Measurements from ENCODE around the gene CLEC2A. TPM values are rescaled to one million over a fixed set of nuclear protein-coding genes. Genes with fewer than 3 reads are reported as not detected.

The CLEC2A gene
- total RNA-seq, 1 experiment from 2014 or later = not detected

DNA sequence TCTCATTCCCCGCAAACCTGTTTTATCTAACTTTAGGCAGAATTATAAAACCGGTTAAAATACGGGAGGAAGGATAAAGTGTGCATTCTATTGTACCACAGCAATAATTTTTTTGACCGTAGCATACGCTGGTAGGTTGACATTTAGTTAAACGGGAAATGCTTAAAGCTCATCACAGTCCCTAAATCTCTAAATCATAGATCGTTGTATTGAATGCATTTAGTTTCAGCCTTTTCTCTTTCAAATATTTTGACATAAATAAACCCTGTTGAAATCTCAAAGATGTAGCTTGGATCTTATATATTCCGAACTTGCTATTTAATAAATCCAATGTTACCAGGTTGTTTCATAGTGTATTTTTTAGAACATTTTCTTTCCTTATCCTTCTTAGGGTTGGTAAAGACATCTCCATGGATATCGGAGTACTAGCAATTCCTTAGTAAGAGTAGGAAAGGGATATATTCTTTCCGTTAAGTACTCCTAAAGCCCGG, 63.8 kb downstream of the CLEC2A start:
- H3K27ac ChIP-seq (ENCODE audit: low read length) = peak overlapping the region; percentile 84
- CTCF ChIA-PET = no interaction called here
- in situ Hi-C loops (cut with HindIII; ENCODE audit: low pct_unique_long_range_greater_than_20kb, low sequenced_read_pairs) = no loop called here

DNA sequence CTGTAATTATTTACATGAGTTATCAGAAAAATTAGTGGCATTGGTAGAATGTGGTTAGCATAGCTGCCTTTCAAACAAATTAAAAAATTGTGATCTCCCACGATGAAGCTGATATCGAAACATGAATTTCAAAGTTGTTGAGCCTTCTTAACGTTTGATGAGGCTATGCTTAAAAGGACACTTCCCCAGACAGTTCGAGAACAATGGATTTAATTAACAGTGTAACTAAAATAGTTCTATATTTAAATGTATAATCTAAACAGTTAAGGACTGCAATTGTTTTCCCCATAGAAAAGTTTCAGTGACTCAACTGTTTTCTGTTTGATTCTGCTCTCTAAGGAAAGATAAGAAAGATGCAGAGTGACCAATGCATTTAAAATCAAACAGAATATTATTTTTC, 64.6 kb downstream of the CLEC2A start:
- H3K4me1 ChIP-seq (ENCODE audit: control insufficient read depth, insufficient read depth, low read length) = no peaks in the 10 kb centered on the region; the same call in 1 of the 2 replicates
- DNase-seq (ENCODE audit: low read depth, low spot score) (no peak), ATAC-seq (no peak)
- no peaks in the 10 kb centered on the region for H3K36me3 ChIP-seq (ENCODE audit: control insufficient read depth, insufficient read depth, low read length)
- H3K4me3 ChIP-seq (ENCODE audit: low read depth in 2 of 2, low read length in 2 of 2) = peak overlapping the region; percentile 20 to 50
- CTCF ChIA-PET = no interaction called here
- in situ Hi-C loops (cut with HindIII; ENCODE audit: low pct_unique_long_range_greater_than_20kb, low sequenced_read_pairs) = no loop called here
- TF ChIP-seq TCF7L2 (IDR thresholded peaks at IDR 0.05; ENCODE audit: low read depth, low read length) = no peak
- TF ChIP-seq, protein P1, sequence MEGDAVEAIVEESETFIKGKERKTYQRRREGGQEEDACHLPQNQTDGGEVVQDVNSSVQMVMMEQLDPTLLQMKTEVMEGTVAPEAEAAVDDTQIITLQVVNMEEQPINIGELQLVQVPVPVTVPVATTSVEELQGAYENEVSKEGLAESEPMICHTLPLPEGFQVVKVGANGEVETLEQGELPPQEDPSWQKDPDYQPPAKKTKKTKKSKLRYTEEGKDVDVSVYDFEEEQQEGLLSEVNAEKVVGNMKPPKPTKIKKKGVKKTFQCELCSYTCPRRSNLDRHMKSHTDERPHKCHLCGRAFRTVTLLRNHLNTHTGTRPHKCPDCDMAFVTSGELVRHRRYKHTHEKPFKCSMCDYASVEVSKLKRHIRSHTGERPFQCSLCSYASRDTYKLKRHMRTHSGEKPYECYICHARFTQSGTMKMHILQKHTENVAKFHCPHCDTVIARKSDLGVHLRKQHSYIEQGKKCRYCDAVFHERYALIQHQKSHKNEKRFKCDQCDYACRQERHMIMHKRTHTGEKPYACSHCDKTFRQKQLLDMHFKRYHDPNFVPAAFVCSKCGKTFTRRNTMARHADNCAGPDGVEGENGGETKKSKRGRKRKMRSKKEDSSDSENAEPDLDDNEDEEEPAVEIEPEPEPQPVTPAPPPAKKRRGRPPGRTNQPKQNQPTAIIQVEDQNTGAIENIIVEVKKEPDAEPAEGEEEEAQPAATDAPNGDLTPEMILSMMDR (IDR thresholded peaks at IDR 0.05) = no peak
- no peak for TF ChIP-seq REST (IDR thresholded peaks at IDR 0.05; ENCODE audit: insufficient read depth in 1 of 2, low read depth in 2 of 2, low read length in 1 of 2)
- TF ChIP-seq SIN3A (IDR thresholded peaks at IDR 0.05; ENCODE audit: borderline replicate concordance, insufficient read depth, low read depth, low read length) = no peak
- TF ChIP-seq POLR2AphosphoS5 (IDR thresholded peaks at IDR 0.05; ENCODE audit: low read depth, low read length) = no peak
- no peaks in the 10 kb centered on the region for H3K27me3 ChIP-seq (ENCODE audit: control insufficient read depth, insufficient read depth, low read length)
- POLR2A ChIA-PET = no interaction called here
- intact Hi-C loops (cut with micrococcal nuclease; ENCODE audit: unreplicated experiment) = no loop called here
- peak overlapping the region; percentile 59 for H3K27ac ChIP-seq (ENCODE audit: low read length)
- H3K9me3 ChIP-seq (ENCODE audit: control insufficient read depth, insufficient read depth, low read depth, low read length) = no peaks in the 10 kb centered on the region
- BruUV-seq (replicated peaks) = no TSS peak

More for the DNA sequence above, 63.8 kb downstream of the CLEC2A start:
- no peaks in the 10 kb centered on the region for H3K9me3 ChIP-seq (ENCODE audit: control insufficient read depth, insufficient read depth, low read depth, low read length)
- ATAC-seq (0 out of 2 replicates have a peak, but pooled peaks have one; percentile 34), DNase-seq (ENCODE audit: low read depth, low spot score) (no peak)
- intact Hi-C loops (cut with micrococcal nuclease; ENCODE audit: unreplicated experiment) = no loop called here
- TF ChIP-seq REST (IDR thresholded peaks at IDR 0.05; ENCODE audit: insufficient read depth in 1 of 2, low read depth in 2 of 2, low read length in 1 of 2) = no peak
- no peak for TF ChIP-seq POLR2AphosphoS5 (IDR thresholded peaks at IDR 0.05; ENCODE audit: low read depth, low read length)
- no peak for TF ChIP-seq SIN3A (IDR thresholded peaks at IDR 0.05; ENCODE audit: borderline replicate concordance, insufficient read depth, low read depth, low read length)
- no peak for TF ChIP-seq TCF7L2 (IDR thresholded peaks at IDR 0.05; ENCODE audit: low read depth, low read length)
- TF ChIP-seq, protein P1 (IDR thresholded peaks at IDR 0.05) = no peak
- no TSS peak for BruUV-seq (replicated peaks)
- H3K36me3 ChIP-seq (ENCODE audit: control insufficient read depth, insufficient read depth, low read length) = no peaks in the 10 kb centered on the region
- no peaks in the 10 kb centered on the region; the same call in 1 of the 2 replicates for H3K4me1 ChIP-seq (ENCODE audit: control insufficient read depth, insufficient read depth, low read length)
- peak overlapping the region; percentile 45 to 53; a peak in 3 of 4 replicates for H3K4me3 ChIP-seq (ENCODE audit: low read depth in 2 of 2, low read length in 2 of 2)
- no peaks in the 10 kb centered on the region for H3K27me3 ChIP-seq (ENCODE audit: control insufficient read depth, insufficient read depth, low read length)
- POLR2A ChIA-PET = no interaction called here
